Stimulated activated naive CD8-positive, alpha-beta T cell treated with anti-CD3 and anti-CD28 coated beads, Interleukin-15, Interleukin-2, amounts not matched to agents 100 ng/mL and 50 ng/mL, for 24 hours (primary cell): ENCODE results near the gene NME5.

Source experiments
- H3K27ac Mint-ChIP-seq: one replicate; pipeline ENCODE4 v1.8.0; 2021; ENCODE audit warnings: mild to moderate bottlenecking, mixed read lengths
- H3K27me3 Mint-ChIP-seq: one replicate; pipeline ENCODE4 v1.8.0; 2021; ENCODE audit warnings: mixed read lengths
- H3K36me3 Mint-ChIP-seq: one replicate; pipeline ENCODE4 v1.8.0; 2021; ENCODE audit warnings: low read depth, mixed read lengths
- H3K4me1 Mint-ChIP-seq: one replicate; pipeline ENCODE4 v1.8.0; 2021; ENCODE audit warnings: low read depth, mixed read lengths
- H3K4me3 Mint-ChIP-seq: one replicate; pipeline ENCODE4 v1.8.0; 2021; ENCODE audit warnings: mild to moderate bottlenecking, mixed read lengths
- H3K9me3 Mint-ChIP-seq: one replicate; pipeline ENCODE4 v1.8.0; 2021; ENCODE audit warnings: mixed read lengths

NME5 gene

DNA sequence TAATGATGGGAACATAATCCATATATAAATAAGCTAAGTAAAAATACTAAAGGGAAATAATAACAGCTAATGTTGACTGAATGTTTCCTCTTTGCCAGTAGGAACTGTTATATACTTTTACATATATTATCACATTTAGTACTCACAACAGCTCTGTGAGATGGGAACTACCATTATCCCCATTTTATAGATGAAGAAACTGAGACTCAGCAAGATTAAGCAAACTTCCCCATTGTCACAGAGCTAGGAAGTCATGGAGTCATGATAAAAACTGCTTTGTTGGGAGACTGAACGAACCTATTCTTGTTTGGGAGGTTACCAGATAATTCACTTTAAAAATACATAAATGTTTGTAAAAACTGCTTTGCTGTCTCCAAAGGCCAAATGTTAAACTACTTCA, 32.0 kb downstream of the NME5 start:
- Mint-ChIP-seq H3K4me3 (no peak overlapping the region), H3K36me3 (no peaks in the 10 kb centered on the region), H3K4me1 (peaks cover 3% of the 10 kb centered on the region), H3K9me3 (no peaks in the 10 kb centered on the region), H3K27ac (no peak overlapping the region), H3K27me3 (peaks cover 4% of the 10 kb centered on the region)

GRCh38 chr5:138105709-138106108, 33.5 kb downstream of the NME5 start:
- no peak overlapping the region for H3K4me3 Mint-ChIP-seq
- no peaks in the 10 kb centered on the region for H3K36me3 Mint-ChIP-seq
- peaks cover 3% of the 10 kb centered on the region for H3K4me1 Mint-ChIP-seq
- no peak overlapping the region for H3K27ac Mint-ChIP-seq
- peaks cover 8% of the 10 kb centered on the region for H3K27me3 Mint-ChIP-seq
- no peaks in the 10 kb centered on the region for H3K9me3 Mint-ChIP-seq

GRCh38 chr5:138103319-138103637, 36.0 kb downstream of the NME5 start:
- Mint-ChIP-seq H3K27me3 (peaks cover 8% of the 10 kb centered on the region), H3K36me3 (no peaks in the 10 kb centered on the region), H3K4me1 (peaks cover 3% of the 10 kb centered on the region), H3K9me3 (no peaks in the 10 kb centered on the region), H3K27ac (no peak overlapping the region), H3K4me3 (no peak overlapping the region)

DNA sequence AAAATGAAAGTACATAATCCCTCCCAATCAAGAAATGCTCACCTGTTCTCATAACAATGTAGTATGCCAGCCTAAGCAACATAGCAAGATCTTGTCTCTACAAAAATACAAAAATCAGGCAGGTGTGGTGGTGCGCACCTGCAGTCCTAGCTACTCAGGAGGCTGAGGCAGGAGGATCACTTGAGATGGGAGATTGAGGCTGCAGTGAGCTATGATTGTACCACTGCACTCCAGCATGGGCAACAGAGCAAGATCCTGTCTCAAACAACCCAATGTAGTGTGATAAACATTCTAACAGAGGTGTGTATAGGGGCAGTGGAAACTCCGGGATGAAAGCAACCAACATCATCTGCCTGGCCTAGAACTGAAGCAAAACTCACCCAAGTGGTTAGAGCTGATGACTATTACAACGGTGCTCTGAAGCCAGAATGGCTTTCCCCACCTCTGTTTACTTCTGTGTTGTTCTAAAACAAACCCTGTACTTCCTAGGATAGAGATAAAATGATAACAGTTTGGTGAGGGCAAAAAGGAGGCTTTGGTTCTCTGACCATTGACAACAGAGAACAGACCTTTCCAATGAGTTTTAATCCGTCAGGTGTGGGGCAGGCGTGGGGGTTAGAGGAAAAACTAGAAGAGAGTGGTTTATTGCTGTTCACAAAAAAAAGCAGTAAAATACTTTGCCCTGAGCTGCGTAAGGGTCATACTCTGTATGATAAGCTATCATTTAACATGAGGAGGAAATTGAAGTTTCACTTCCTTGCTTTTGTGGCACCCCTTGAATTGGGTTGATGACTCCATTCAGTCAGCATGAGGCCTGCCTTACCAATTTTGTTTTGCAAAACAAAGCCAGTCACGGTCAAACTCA, 36.5 kb downstream of the NME5 start:
- peaks cover 6% of the 10 kb centered on the region for H3K27me3 Mint-ChIP-seq
- H3K4me3 Mint-ChIP-seq, result no peak overlapping the region
- H3K36me3 Mint-ChIP-seq, result no peaks in the 10 kb centered on the region
- H3K4me1 Mint-ChIP-seq, result peaks cover 3% of the 10 kb centered on the region
- no peaks in the 10 kb centered on the region for H3K9me3 Mint-ChIP-seq
- no peak overlapping the region for H3K27ac Mint-ChIP-seq

- Mint-ChIP-seq H3K4me3 (no peak overlapping the region), H3K36me3 (no peaks in the 10 kb centered on the region), H3K9me3 (no peaks in the 10 kb centered on the region), H3K27ac (no peak overlapping the region), H3K4me1 (peaks cover 14% of the 10 kb centered on the region), H3K27me3 (peaks cover 4% of the 10 kb centered on the region)
These were observed 42.0 kb downstream of the NME5 start for GRCh38 chr5:138096997-138097828.

DNA sequence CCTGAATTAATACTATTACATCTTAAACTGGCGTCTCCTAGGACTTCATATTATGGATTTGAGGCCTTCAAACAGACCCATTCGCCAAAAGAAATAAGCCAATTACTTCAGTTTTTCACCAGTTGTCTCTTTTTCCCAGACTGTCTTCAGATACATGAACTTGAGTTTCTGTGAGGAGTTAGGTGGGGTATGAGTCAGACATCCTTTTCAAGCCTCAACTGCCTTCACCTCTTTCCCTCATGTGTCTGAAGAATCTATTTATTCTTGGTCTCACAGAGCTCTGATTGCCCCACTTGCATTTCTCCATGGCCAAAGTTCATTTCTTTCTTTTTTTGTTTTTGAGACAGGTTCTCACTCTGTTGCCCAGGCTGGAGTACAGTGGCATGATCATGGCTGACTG, 42.9 kb downstream of the NME5 start:
- Mint-ChIP-seq H3K27ac (no peak overlapping the region), H3K9me3 (no peaks in the 10 kb centered on the region), H3K27me3 (peaks cover 4% of the 10 kb centered on the region), H3K4me3 (no peak overlapping the region), H3K36me3 (no peaks in the 10 kb centered on the region), H3K4me1 (peaks cover 14% of the 10 kb centered on the region)

GRCh38 chr5:138095100-138095907, 43.9 kb downstream of the NME5 start:
- H3K36me3 Mint-ChIP-seq, result no peaks in the 10 kb centered on the region
- H3K4me3 Mint-ChIP-seq, result no peak overlapping the region
- peaks cover 14% of the 10 kb centered on the region for H3K4me1 Mint-ChIP-seq
- no peaks in the 10 kb centered on the region for H3K27me3 Mint-ChIP-seq
- no peak overlapping the region for H3K27ac Mint-ChIP-seq
- H3K9me3 Mint-ChIP-seq, result no peaks in the 10 kb centered on the region

GRCh38 chr5:138093036-138093435, 46.2 kb downstream of the NME5 start:
- Mint-ChIP-seq H3K9me3 (no peaks in the 10 kb centered on the region), H3K4me1 (peaks cover 14% of the 10 kb centered on the region), H3K36me3 (no peaks in the 10 kb centered on the region), H3K27ac (no peak overlapping the region), H3K27me3 (no peaks in the 10 kb centered on the region), H3K4me3 (no peak overlapping the region)

GRCh38 chr5:138092301-138092700, 46.9 kb downstream of the NME5 start:
- Mint-ChIP-seq H3K4me1 (peaks cover 14% of the 10 kb centered on the region), H3K27ac (no peak overlapping the region), H3K9me3 (no peaks in the 10 kb centered on the region), H3K36me3 (no peaks in the 10 kb centered on the region), H3K27me3 (no peaks in the 10 kb centered on the region), H3K4me3 (no peak overlapping the region)

- Mint-ChIP-seq H3K36me3 (no peaks in the 10 kb centered on the region), H3K27me3 (no peaks in the 10 kb centered on the region), H3K27ac (no peak overlapping the region), H3K4me1 (peaks cover 14% of the 10 kb centered on the region), H3K9me3 (no peaks in the 10 kb centered on the region), H3K4me3 (no peak overlapping the region)
These were observed 47.5 kb downstream of the NME5 start for GRCh38 chr5:138091685-138092084.

GRCh38 chr5:138083702-138084101, 55.5 kb downstream of the NME5 start, which contains the start of gene WNT8A:
Gene WNT8A, plus strand, starts transcription at chr5:138084033. Its CDS starts 95 bp downstream, at chr5:138084128.
- peaks cover 16% of the 10 kb centered on the region for H3K4me1 Mint-ChIP-seq
- H3K4me3 Mint-ChIP-seq, result no peak within 1 kb of the TSS
- H3K9me3 Mint-ChIP-seq, result no peaks in the 10 kb centered on the region
- no peaks in the 10 kb centered on the region for H3K27me3 Mint-ChIP-seq
- H3K27ac Mint-ChIP-seq, result no peak within 1 kb of the TSS
- H3K36me3 Mint-ChIP-seq, result no peaks in the 10 kb centered on the region

DNA sequence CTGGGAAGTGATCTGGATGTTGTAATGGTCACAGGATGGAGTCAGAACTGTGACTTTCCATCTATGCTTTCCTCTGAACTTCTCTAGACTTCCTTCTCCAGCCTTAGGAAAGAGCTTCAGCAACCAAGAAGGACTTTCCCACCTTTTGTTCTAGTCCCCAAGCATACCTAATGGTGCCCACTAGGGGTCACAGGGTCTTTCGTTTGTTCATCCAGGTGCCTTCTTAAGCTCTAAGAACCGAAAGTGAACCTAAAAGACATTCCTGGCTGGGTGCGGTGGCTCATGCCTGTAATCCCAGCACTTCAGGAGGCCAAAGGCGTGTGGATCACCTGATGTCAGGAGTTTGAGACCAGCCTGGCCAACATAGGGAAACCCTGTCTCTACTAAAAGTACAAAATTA, 57.2 kb downstream of the NME5 start:
- no peaks in the 10 kb centered on the region for H3K9me3 Mint-ChIP-seq
- H3K36me3 Mint-ChIP-seq, result no peaks in the 10 kb centered on the region
- no peak overlapping the region for H3K27ac Mint-ChIP-seq
- H3K27me3 Mint-ChIP-seq, result no peaks in the 10 kb centered on the region
- no peak overlapping the region for H3K4me3 Mint-ChIP-seq
- peaks cover 16% of the 10 kb centered on the region for H3K4me1 Mint-ChIP-seq

DNA sequence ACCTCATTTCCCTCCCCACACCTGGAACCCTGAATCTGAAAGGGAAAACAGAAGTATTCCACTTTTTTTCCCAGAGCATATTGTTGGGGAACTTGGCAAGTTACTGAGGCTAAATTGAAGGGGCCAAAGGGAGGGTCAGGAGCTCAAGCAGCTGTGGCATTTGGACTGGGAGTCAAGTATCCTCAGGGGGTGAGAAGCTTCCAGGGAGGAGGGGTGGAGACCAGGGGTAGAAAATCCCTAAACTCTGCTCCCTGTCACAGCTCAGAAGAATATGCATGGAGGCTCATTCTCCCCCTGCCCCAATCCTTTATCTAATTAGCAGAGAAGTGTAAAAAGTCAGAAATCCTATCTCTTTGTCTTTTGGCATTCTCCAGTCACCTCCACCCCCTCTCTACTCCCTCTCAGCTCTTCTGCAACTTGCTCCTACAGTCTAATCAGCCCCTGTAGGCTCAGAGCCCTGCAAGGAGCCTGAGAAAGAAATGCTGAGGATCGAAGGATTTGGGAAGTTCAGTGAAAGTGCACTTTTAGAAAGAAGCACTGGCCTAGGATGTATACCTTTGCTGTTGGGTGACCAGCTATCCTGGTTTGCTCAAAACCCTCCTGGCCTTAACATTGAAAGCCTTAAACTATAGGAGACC, 61.1 kb downstream of the NME5 start:
- Mint-ChIP-seq H3K27ac (no peak overlapping the region), H3K4me1 (peaks cover 16% of the 10 kb centered on the region), H3K27me3 (no peaks in the 10 kb centered on the region), H3K36me3 (no peaks in the 10 kb centered on the region), H3K4me3 (no peak overlapping the region), H3K9me3 (no peaks in the 10 kb centered on the region)

DNA sequence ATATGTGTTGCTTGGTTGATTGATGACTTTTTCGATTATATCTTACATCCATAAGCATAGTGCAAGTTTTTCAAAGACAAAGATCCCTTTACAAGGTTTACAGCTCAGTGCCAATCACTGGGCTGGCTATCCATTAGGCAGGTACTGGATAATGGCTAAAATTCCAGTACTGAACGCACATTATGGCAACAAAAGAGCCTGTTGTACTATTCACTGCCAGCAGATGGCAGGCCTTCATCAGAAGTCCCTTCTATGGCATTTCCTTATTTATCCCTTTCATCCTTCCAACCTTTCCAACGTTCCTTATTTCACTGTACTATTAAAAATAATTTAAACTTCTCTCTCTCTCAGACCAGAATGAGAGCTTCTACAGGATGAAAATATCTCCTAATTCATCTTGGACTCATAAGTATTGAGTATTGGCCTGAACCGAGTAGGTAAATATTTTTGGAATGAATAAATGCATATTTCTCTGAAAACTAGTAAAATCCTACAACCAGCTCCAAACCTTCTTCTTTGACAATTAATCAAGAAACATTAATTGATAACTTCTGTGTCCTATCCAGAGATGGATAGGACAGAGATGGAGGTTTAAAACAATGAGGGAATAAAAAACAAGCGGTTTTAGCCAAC, 62.0 kb downstream of the NME5 start:
- Mint-ChIP-seq H3K36me3 (no peaks in the 10 kb centered on the region), H3K4me1 (peaks cover 16% of the 10 kb centered on the region), H3K27me3 (no peaks in the 10 kb centered on the region), H3K4me3 (no peak overlapping the region), H3K9me3 (no peaks in the 10 kb centered on the region), H3K27ac (no peak overlapping the region)
